Astrocyte of the cerebellum (primary cell): Measurements from ENCODE around the gene NPPA.

ENCODE experiments used
- DNase-seq: peaks from one replicate; pipeline ENCODE4 v3.0.0-alpha.2; 2011; ENCODE audit warnings: low read depth
- H3K4me3 ChIP-seq: 2 replicates; pipeline ENCODE4 v1.5.1; 2011; ENCODE audit warnings: mild to moderate bottlenecking, low read depth, low read length, moderate library complexity
- in situ Hi-C: cut with HindIII; loops from 2 replicates; pipeline ENCODE4 v1.10.0; 2017; ENCODE audit warnings: low sequenced_read_pairs
- TF ChIP-seq, protein P1 (sequence below): IDR thresholded peaks from 2 replicates; pipeline ENCODE4 v1.5.1; 2012; ENCODE audit warnings: low read length, low read depth, moderate library complexity, mild to moderate bottlenecking; ENCODE audit errors: missing control alignments

Gene NPPA

DNA sequence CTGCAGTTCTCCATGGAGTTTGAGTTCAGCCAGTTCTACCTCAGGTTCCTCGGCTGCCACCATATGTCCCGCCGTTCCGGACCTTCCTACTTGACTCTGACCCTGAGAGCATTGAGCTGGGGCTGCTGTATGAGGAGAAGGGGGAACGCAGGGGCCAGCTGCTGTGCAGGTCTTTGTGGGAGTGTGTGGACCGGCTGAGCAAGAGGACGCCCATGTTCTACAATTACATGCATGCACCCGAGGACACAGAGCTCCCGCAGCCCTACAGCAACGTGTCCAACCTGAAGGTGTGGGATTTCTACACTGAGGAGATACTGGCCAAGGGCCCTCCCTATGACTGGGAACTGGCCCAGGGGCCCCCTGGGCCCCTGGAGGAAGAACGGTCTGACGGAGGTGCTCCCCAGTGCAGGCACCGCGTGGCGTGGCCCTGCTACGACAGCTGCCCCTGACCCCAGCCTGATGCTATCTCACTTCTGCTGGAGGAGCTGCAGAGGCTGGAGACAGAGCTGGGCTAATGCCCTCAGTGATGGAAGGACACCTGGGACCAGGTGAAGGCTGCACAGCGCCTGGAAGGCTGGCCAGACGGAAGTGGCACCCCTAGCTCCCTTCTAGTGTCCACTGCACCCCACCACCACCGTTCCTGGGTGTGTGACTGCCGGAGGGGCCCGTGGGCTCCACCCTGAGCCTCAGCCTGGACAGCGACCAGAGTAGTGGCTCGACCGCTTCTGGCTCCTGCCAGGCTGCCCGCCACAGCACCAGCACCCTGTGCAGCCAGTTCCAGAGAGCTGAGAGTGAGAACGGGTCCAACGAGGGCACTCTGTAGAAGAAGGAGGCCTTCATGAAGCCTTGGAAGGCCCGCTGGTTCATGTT, 32.0 kb upstream of the NPPA start:
- DNase-seq = no peak
- H3K4me3 ChIP-seq = no peak overlapping the region
- TF ChIP-seq, protein P1, sequence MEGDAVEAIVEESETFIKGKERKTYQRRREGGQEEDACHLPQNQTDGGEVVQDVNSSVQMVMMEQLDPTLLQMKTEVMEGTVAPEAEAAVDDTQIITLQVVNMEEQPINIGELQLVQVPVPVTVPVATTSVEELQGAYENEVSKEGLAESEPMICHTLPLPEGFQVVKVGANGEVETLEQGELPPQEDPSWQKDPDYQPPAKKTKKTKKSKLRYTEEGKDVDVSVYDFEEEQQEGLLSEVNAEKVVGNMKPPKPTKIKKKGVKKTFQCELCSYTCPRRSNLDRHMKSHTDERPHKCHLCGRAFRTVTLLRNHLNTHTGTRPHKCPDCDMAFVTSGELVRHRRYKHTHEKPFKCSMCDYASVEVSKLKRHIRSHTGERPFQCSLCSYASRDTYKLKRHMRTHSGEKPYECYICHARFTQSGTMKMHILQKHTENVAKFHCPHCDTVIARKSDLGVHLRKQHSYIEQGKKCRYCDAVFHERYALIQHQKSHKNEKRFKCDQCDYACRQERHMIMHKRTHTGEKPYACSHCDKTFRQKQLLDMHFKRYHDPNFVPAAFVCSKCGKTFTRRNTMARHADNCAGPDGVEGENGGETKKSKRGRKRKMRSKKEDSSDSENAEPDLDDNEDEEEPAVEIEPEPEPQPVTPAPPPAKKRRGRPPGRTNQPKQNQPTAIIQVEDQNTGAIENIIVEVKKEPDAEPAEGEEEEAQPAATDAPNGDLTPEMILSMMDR = no peak
- in situ Hi-C loops = no loop called here

- in situ Hi-C loops = no loop called here
- H3K4me3 ChIP-seq = no peak overlapping the region
- TF ChIP-seq, protein P1 = no peak
- DNase-seq = no peak
Measured at GRCh38 chr1:11878891-11879190, 31.3 kb upstream of the NPPA start.

DNA sequence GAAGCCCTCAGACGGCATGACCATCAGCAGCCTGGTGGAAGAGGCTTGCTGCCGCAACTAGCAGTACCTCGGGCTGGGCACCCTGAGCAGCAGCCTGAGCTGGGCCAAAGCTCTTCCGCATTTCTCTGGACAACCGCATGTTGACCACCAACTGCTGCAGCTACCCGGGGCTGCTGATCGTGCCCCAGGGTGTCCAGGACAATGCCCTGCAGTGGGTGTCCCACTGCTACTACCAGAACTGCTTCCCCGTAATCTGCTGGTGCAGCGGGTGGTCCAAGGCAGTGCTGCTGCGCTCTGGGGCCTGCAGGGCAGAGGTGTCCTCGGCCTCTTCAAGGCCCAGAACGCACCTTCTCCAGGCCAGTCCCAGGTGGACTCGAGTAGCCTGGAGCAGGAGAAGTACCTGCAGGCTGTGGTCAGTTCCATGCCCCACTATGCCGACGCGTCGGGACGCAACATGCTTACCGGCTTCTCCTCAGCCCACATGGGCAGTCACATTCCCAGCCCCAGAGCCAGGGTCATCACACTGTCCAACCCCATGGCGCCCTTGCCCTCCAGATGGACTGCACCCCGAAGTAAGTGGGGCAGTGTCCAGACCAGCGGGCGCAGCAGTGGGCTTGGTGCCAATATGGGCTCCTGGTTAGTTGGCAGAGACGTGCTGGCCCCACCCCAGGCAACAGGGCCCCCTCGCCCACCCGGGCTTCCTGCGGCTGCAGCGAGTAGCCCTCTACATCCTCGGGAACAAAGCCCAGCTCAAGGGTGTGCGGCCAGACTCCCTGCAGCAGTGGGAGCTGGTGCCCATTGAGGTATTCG, 30.7 kb upstream of the NPPA start:
- no peak overlapping the region for H3K4me3 ChIP-seq
- DNase-seq = no peak
- in situ Hi-C loops = no loop called here
- TF ChIP-seq, protein P1 = no peak

DNA sequence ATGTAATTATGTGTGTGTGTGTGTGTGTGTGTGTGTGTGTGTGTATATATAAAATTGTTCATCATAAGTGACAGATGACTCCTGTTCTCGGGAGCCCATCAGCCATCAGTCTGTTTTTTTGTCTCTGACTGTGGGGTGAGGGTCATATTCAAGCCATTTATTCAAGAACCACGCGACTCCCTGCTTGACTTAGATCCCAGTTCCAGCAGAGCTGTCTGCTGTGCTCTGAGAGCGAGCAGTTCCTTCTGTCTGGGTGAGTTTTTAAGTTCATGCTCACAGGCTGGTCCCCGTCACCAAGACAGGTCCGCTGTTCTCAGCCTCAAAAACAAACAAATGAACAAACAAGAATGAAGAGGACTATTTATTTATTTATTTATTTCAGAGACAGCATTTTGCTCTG, 29.5 kb upstream of the NPPA start:
- no peak overlapping the region for H3K4me3 ChIP-seq
- in situ Hi-C loops = no loop called here
- DNase-seq = no peak
- TF ChIP-seq, protein P1 = no peak

GRCh38 chr1:11875094-11875493, 27.5 kb upstream of the NPPA start:
- TF ChIP-seq, protein P1 = no peak
- in situ Hi-C loops = no loop called here
- H3K4me3 ChIP-seq = no peak overlapping the region
- DNase-seq = no peak

GRCh38 chr1:11874624-11875023, 27.0 kb upstream of the NPPA start:
- H3K4me3 ChIP-seq = no peak overlapping the region
- no peak for DNase-seq
- in situ Hi-C loops = no loop called here
- TF ChIP-seq, protein P1 = no peak
